Measurements from ENCODE around the gene SERPINE1. TPM values are rescaled to one million over a fixed set of nuclear protein-coding genes. Genes with fewer than 3 reads are reported as not detected.

Gene SERPINE1
- total and polyA plus RNA-seq, 2 of the 13 experiments (the other 11 are each of a cell fraction or from before 2014, with no cell fraction given), result 21.2 to 1,576 TPM

- no peaks in the 10 kb centered on the region for H3K9me3 ChIP-seq (ENCODE audit: low read length)
- no peaks in the 10 kb centered on the region for H3K79me2 ChIP-seq (ENCODE audit: insufficient read depth, low read length)
- H4K20me1 ChIP-seq (ENCODE audit: insufficient read depth, low read length), result no peaks in the 10 kb centered on the region
- BruUV-seq (replicated peaks), result no TSS peak
- H3K27me3 ChIP-seq (ENCODE audit: control insufficient read depth in 1 of 2, insufficient read depth in 2 of 2, low read length in 2 of 2), result 0 out of 5 replicates have a peak, but pooled peaks cover 0 to 3% of the 10 kb centered on the region in 2 experiments
- CTCF ChIA-PET (ENCODE audit: low intra/inter-chr PET ratio, low total read pairs), result no interaction called here
- no peaks in the 10 kb centered on the region for H3K36me3 ChIP-seq (replicated peaks in 1 of 2; ENCODE audit: control insufficient read depth in 1 of 2, insufficient read depth in 2 of 2, low read length in 2 of 2)
- POLR2A ChIA-PET, result interaction anchor here (0.6 to 3.8 kb wide), 9 partner anchors 9 to 219 kb away, joined by 3 to 68 read pairs (median 5); partner anchors contain the start of genes MOGAT3, SERPINE1, UFSP1 and VGF
- peak; percentile 69 for DNase-seq (ENCODE audit: low spot score)
- WGBS (ENCODE audit: low lambda C conversion rate), result 13% methylated on average over 12 of the region's 16 CpGs
- FAIRE-seq, result no peak
- H3K4me1 ChIP-seq (ENCODE audit: insufficient read depth, low read length), result peaks cover 88% of the 10 kb centered on the region
- peak; percentile 84 for ATAC-seq
- in situ Hi-C loops (cut with HindIII; ENCODE audit: extremely low pct_ligation_motif_present, low pct_unique_long_range_greater_than_20kb) (no loop called here), intact Hi-C loops (cut with micrococcal nuclease; ENCODE audit: unreplicated experiment) (no loop called here)
- H2AFZ ChIP-seq (ENCODE audit: low read length), result no peak overlapping the region
- H3K27ac ChIP-seq (ENCODE audit: extremely low read length, insufficient read depth, low read length), result peak overlapping the region; percentile 51
- peak overlapping the region; percentile 71 for H3K4me2 ChIP-seq (ENCODE audit: low read depth, low read length)
- H3K4me3 ChIP-seq (replicated peaks in 1 of 3; ENCODE audit: insufficient read depth in 1 of 3, low read depth in 2 of 3, low read length in 3 of 3), result peak overlapping the region in 2 of 3 experiments; percentile 19 to 51; a peak in 3 of 6 replicates
- H3K9ac ChIP-seq (ENCODE audit: insufficient read depth, low read depth, low read length), result peak overlapping the region; percentile 41; the same call in 1 of the 2 replicates
- TF ChIP-seq, protein P1, sequence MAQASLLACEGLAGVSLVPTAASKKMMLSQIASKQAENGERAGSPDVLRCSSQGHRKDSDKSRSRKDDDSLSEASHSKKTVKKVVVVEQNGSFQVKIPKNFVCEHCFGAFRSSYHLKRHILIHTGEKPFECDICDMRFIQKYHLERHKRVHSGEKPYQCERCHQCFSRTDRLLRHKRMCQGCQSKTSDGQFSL (CRISPR knock-in tag; IDR thresholded peaks at IDR 0.05), result no peak
- TF ChIP-seq POLR2AphosphoS2 (IDR thresholded peaks at IDR 0.05; ENCODE audit: low read depth, low read length) (no peak), BCL6 (CRISPR knock-in tag; IDR thresholded peaks at IDR 0.05) (peak; percentile 29), ZBTB46 (CRISPR knock-in tag; IDR thresholded peaks at IDR 0.05; ENCODE audit: borderline replicate concordance) (no peak), PRDM15 (CRISPR knock-in tag; IDR thresholded peaks at IDR 0.05) (no peak), ZNF121 (CRISPR knock-in tag; IDR thresholded peaks at IDR 0.05) (peak; percentile 51; the same call in 1 of the 2 replicates), CEBPG (CRISPR knock-in tag; IDR thresholded peaks at IDR 0.05) (peak; percentile 45), CREM (IDR thresholded peaks at IDR 0.05) (peak; percentile 39; the same call in 1 of the 2 replicates), CREM (CRISPR knock-in tag; IDR thresholded peaks at IDR 0.05) (no peak), HIC2 (CRISPR knock-in tag; IDR thresholded peaks at IDR 0.05; ENCODE audit: low read depth) (peak; percentile 7; the same call in 1 of the 2 replicates), ZNF558 (CRISPR knock-in tag; IDR thresholded peaks at IDR 0.05; ENCODE audit: borderline replicate concordance) (no peak), ZNF232 (CRISPR knock-in tag; IDR thresholded peaks at IDR 0.05; ENCODE audit: borderline replicate concordance) (no peak)
- TF ChIP-seq, protein P2, sequence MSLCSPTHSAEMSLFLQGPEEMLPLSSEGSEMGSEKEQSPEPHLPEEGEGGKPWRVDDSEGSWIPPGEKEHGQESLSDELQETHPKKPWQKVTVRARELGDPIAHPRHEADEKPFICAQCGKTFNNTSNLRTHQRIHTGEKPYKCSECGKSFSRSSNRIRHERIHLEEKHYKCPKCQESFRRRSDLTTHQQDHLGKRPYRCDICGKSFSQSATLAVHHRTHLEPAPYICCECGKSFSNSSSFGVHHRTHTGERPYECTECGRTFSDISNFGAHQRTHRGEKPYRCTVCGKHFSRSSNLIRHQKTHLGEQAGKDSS (CRISPR knock-in tag; IDR thresholded peaks at IDR 0.05; ENCODE audit: borderline replicate concordance, low read depth), result peak; percentile 43; the same call in 1 of the 2 replicates
Observed at GRCh38 chr7:101108330-101108857, 18.5 kb upstream of the SERPINE1 start.

All from HepG2 (cell line).